Measurements from ENCODE around the gene RFXANK.
"Not testable (repeated sequence)": the region's sequence is repeated elsewhere in the genome, so short reads cannot be mapped to it uniquely, and the experiment has no call there.

Gene RFXANK

DNA sequence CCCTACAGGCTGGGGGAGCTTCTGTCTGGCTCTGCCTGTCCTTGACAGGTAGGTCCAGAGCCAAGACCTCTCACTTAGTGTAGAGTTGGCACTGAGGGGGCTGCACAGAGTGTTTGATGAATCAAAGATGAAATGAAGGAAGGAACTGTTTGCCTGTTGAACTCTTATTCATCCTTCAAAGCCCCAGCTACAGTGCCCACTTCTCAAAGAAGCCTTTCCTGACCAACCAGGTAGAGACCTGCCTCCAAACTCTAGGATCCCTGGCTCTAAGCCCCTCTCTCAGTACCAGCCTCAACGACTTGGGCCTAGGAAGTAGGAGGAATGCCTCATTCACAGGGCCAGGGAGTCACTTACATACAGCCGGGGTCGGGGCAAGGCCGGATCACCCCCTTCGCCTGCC is 44.7 kb upstream of the RFXANK start:
- TF ChIP-seq FOXA1 (IDR thresholded peaks at IDR 0.05) (no peak), HDGF (IDR thresholded peaks at IDR 0.05; ENCODE audit: borderline replicate concordance) (no peak), TARDBP (IDR thresholded peaks at IDR 0.05) (no peak), ZNF384 (IDR thresholded peaks at IDR 0.05) (no peak), ELF4 (IDR thresholded peaks at IDR 0.05) (no peak), BHLHE40 (IDR thresholded peaks at IDR 0.05; ENCODE audit: borderline replicate concordance) (no peak), NFRKB (IDR thresholded peaks at IDR 0.05) (no peak), SP1 (IDR thresholded peaks at IDR 0.05) (no peak), FOXK2 (IDR thresholded peaks at IDR 0.05) (no peak), L3MBTL2 (conservative IDR thresholded peaks at IDR 0.05) (no peak), FOXM1 (IDR thresholded peaks at IDR 0.05; ENCODE audit: borderline replicate concordance) (no peak), SUZ12 (IDR thresholded peaks at IDR 0.05) (no peak), CTBP1 (IDR thresholded peaks at IDR 0.05; ENCODE audit: borderline replicate concordance) (no peak), LEF1 (IDR thresholded peaks at IDR 0.05; ENCODE audit: borderline replicate concordance) (no peak)
- TF ChIP-seq, protein P1, sequence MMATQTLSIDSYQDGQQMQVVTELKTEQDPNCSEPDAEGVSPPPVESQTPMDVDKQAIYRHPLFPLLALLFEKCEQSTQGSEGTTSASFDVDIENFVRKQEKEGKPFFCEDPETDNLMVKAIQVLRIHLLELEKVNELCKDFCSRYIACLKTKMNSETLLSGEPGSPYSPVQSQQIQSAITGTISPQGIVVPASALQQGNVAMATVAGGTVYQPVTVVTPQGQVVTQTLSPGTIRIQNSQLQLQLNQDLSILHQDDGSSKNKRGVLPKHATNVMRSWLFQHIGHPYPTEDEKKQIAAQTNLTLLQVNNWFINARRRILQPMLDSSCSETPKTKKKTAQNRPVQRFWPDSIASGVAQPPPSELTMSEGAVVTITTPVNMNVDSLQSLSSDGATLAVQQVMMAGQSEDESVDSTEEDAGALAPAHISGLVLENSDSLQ (IDR thresholded peaks at IDR 0.05) = no peak
- no peak for DNase-seq (ENCODE audit: extremely low spot score)
- POLR2A ChIA-PET = interaction anchor here (1.5 kb wide), 1 partner anchor 9 kb away, joined by 4 read pairs; no protein-coding TSS in a partner anchor
- CTCF ChIA-PET = interaction anchor here (2.8 kb wide), 1 partner anchor 27 kb away, joined by 12 read pairs; no protein-coding TSS in a partner anchor

DNA sequence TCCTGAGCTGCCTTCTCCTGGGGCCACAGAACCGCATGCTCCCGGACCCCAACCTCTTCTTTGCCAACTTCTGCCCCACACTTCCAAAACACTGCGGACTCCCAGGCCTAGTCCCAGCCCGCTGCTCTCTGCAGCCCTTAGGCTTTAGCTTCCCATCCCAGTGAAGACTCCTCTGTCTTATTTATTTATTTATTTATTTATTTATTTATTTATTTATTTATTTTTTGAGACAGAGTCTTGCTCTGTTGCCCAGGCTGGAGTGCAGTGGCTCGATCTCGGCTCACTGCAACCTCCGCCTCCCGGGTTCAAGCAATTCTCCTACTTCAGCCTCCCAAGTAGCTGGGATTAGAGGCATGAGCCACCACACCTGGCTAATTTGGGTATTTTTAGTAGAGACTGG is 43.6 kb upstream of the RFXANK start:
- CTCF ChIA-PET = interaction anchor here (2.8 kb wide), 1 partner anchor 26 kb away, joined by 12 read pairs; no protein-coding TSS in a partner anchor
- POLR2A ChIA-PET = interaction anchor here (0.9 to 1.5 kb wide), 2 partner anchors 8 to 22 kb away, joined by 4 read pairs; partner anchors contain the start of gene MEF2B
- DNase-seq (ENCODE audit: extremely low spot score) = not testable (repeated sequence)

DNA sequence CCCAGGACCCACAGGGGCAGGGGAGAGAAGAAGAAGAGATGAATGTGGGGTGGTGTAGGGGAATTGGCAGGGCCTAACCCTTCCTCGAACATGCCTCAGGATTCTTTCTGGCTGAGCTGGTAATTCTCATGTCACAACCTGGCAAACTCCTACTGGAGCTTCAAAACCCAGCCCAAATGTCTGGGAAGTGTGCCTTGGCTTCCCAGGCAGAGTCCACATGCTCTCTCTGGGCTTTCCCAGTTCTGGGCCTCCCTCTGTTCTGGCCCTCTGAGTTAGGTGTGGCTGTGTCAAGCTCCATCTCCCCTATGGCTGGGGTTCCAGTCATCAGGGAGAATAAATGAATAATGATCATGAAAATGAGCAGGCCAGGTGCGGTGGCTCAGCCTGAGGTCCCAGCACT is 42.6 kb upstream of the RFXANK start:
- ChIA-PET POLR2A (no interaction called here), CTCF (interaction anchor here (0.6 kb wide), 3 partner anchors 10 to 226 kb away, joined by 3 to 6 read pairs (median 3); no protein-coding TSS in a partner anchor)
- TF ChIP-seq NFRKB (IDR thresholded peaks at IDR 0.05) (no peak), FOXA1 (IDR thresholded peaks at IDR 0.05) (no peak), ZNF384 (IDR thresholded peaks at IDR 0.05) (no peak), BHLHE40 (IDR thresholded peaks at IDR 0.05; ENCODE audit: borderline replicate concordance) (no peak), LEF1 (IDR thresholded peaks at IDR 0.05; ENCODE audit: borderline replicate concordance) (no peak), TARDBP (IDR thresholded peaks at IDR 0.05) (no peak), SUZ12 (IDR thresholded peaks at IDR 0.05) (no peak), ARNT (IDR thresholded peaks at IDR 0.05) (no peak), HDGF (IDR thresholded peaks at IDR 0.05; ENCODE audit: borderline replicate concordance) (no peak), L3MBTL2 (conservative IDR thresholded peaks at IDR 0.05) (no peak), ELF4 (IDR thresholded peaks at IDR 0.05) (no peak), CTBP1 (IDR thresholded peaks at IDR 0.05; ENCODE audit: borderline replicate concordance) (no peak), SP1 (IDR thresholded peaks at IDR 0.05) (no peak), FOXK2 (IDR thresholded peaks at IDR 0.05) (no peak), FOXM1 (IDR thresholded peaks at IDR 0.05; ENCODE audit: borderline replicate concordance) (no peak)
- TF ChIP-seq, protein P1 (IDR thresholded peaks at IDR 0.05) = no peak
- DNase-seq (ENCODE audit: extremely low spot score) = no peak

DNA sequence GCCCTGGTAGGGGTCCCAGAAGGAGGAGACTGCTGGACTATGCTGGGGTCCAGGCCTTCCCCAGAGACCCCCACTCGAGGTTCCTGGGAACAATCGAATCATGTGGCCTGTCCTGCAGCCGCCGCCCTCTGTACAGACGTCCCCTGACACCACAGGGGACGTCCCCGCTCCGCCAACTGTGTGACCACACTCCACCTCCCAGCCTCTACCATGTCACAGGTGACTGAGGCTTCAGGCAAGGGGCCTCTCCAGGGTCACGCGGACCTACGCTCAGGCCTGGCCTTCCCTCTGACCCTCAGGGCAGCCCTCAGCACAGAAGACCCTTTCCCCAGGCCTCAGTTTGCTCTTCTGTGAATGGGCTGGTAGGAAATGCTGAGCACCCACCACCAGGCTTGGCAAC is 40.6 kb upstream of the RFXANK start:
- ChIA-PET POLR2A (no interaction called here), CTCF (no interaction called here)
- DNase-seq (ENCODE audit: extremely low spot score) = no peak
- TF ChIP-seq TARDBP (IDR thresholded peaks at IDR 0.05) = no peak
- TF ChIP-seq SUZ12 (IDR thresholded peaks at IDR 0.05) = no peak
- TF ChIP-seq ZNF384 (IDR thresholded peaks at IDR 0.05) = no peak
- no peak for TF ChIP-seq BHLHE40 (IDR thresholded peaks at IDR 0.05; ENCODE audit: borderline replicate concordance)
- TF ChIP-seq SP1 (IDR thresholded peaks at IDR 0.05) = no peak
- no peak for TF ChIP-seq FOXM1 (IDR thresholded peaks at IDR 0.05; ENCODE audit: borderline replicate concordance)
- no peak for TF ChIP-seq ARNT (IDR thresholded peaks at IDR 0.05)
- TF ChIP-seq HDGF (IDR thresholded peaks at IDR 0.05; ENCODE audit: borderline replicate concordance) = no peak
- TF ChIP-seq FOXA1 (IDR thresholded peaks at IDR 0.05) = no peak
- TF ChIP-seq L3MBTL2 (conservative IDR thresholded peaks at IDR 0.05) = no peak
- TF ChIP-seq CTBP1 (IDR thresholded peaks at IDR 0.05; ENCODE audit: borderline replicate concordance) = no peak
- no peak for TF ChIP-seq FOXK2 (IDR thresholded peaks at IDR 0.05)
- TF ChIP-seq ELF4 (IDR thresholded peaks at IDR 0.05) = no peak
- no peak for TF ChIP-seq LEF1 (IDR thresholded peaks at IDR 0.05; ENCODE audit: borderline replicate concordance)
- TF ChIP-seq NFRKB (IDR thresholded peaks at IDR 0.05) = no peak
- TF ChIP-seq, protein P1 (IDR thresholded peaks at IDR 0.05) = no peak

DNA sequence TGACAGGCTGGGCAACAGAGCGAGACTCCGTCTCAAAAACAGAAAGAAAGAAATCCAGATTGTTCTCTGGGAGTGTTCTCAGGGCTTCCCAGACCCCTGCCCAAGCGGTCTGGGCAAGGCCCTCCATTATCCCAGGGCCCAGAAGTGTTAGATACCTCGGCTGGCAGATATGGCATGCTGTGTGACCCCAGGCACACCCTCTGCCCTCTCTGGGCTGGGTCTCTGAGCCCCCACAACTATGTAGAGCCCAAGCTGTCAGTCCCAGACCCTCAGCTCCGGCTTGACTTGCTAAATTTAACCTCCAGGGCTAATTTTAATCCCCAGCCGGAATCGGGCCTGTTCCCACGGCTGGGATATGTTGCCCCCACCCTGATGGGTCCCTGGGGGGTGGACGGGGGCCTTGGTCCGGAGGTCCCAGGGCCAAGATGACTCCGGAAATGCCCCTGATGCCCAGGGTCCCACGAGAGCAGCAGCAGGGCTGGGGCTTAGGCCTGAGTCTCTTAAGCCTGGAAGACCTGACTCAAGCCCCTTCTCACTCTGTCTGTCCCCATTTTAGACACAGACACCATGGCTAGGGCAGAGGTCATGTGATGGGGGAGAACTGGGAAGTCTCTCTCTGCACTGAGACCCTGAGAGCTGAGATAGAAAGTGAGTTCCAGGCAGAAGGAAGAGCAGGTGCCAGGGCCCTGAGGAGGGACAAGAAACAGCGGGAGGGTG is 39.2 kb upstream of the RFXANK start:
- DNase-seq (ENCODE audit: extremely low spot score) = no peak
- ChIA-PET POLR2A (no interaction called here), CTCF (no interaction called here)
- TF ChIP-seq TARDBP (IDR thresholded peaks at IDR 0.05) (no peak), FOXA1 (IDR thresholded peaks at IDR 0.05) (no peak), FOXK2 (IDR thresholded peaks at IDR 0.05) (no peak), FOXM1 (IDR thresholded peaks at IDR 0.05; ENCODE audit: borderline replicate concordance) (no peak), L3MBTL2 (conservative IDR thresholded peaks at IDR 0.05) (no peak), SP1 (IDR thresholded peaks at IDR 0.05) (no peak), CTBP1 (IDR thresholded peaks at IDR 0.05; ENCODE audit: borderline replicate concordance) (no peak), BHLHE40 (IDR thresholded peaks at IDR 0.05; ENCODE audit: borderline replicate concordance) (no peak), NFRKB (IDR thresholded peaks at IDR 0.05) (no peak), ELF4 (IDR thresholded peaks at IDR 0.05) (no peak), ARNT (IDR thresholded peaks at IDR 0.05) (no peak), SUZ12 (IDR thresholded peaks at IDR 0.05) (no peak), ZNF384 (IDR thresholded peaks at IDR 0.05) (no peak), LEF1 (IDR thresholded peaks at IDR 0.05; ENCODE audit: borderline replicate concordance) (no peak), HDGF (IDR thresholded peaks at IDR 0.05; ENCODE audit: borderline replicate concordance) (no peak)
- TF ChIP-seq, protein P1 (IDR thresholded peaks at IDR 0.05) = no peak
